HG02571 (cell line): ENCODE measurements around the gene CAP2.
"Not testable (repeated sequence)": the region's sequence is repeated elsewhere in the genome, so short reads cannot be mapped to it uniquely, and the experiment has no call there.

Experiments used
- ATAC-seq: cut with Tn5 transposase; IDR thresholded peaks from one replicate; pipeline ENCODE4 v1.9.1; 2021; ENCODE audit warnings: mild to moderate bottlenecking, moderate library complexity; ENCODE audit not compliant: unreplicated experiment

CAP2 gene

GRCh38 chr6:17396256-17396655 lies 2.9 kb downstream of the CAP2 start:
- no peak for ATAC-seq

GRCh38 chr6:17397764-17398194 lies 4.4 kb downstream of the CAP2 start:
- ATAC-seq = no peak

- ATAC-seq = not testable (repeated sequence)
These were observed 12.0 kb downstream of the CAP2 start for GRCh38 chr6:17405181-17405943.

GRCh38 chr6:17405944-17406245 lies 12.5 kb downstream of the CAP2 start:
- ATAC-seq = no peak

GRCh38 chr6:17408081-17408480 lies 14.7 kb downstream of the CAP2 start:
- ATAC-seq = no peak

- ATAC-seq = no peak
These were observed 16.9 kb downstream of the CAP2 start for GRCh38 chr6:17410281-17410680.

- ATAC-seq = no peak
These were observed 19.9 kb downstream of the CAP2 start for GRCh38 chr6:17413313-17413750.

- not testable (repeated sequence) for ATAC-seq
These were observed 21.0 kb downstream of the CAP2 start for GRCh38 chr6:17414395-17414794.

GRCh38 chr6:17415321-17415720 lies 21.9 kb downstream of the CAP2 start:
- ATAC-seq = no peak

GRCh38 chr6:17416806-17417205 lies 23.4 kb downstream of the CAP2 start:
- ATAC-seq = no peak

- no peak for ATAC-seq
These were observed 24.4 kb downstream of the CAP2 start for GRCh38 chr6:17417817-17418216.

GRCh38 chr6:17418281-17419188 lies 25.1 kb downstream of the CAP2 start:
- ATAC-seq = no peak

GRCh38 chr6:17419189-17419575 lies 25.8 kb downstream of the CAP2 start:
- no peak for ATAC-seq

- ATAC-seq = no peak
These were observed 27.0 kb downstream of the CAP2 start for GRCh38 chr6:17420368-17420767.

- ATAC-seq = no peak
These were observed 28.0 kb downstream of the CAP2 start for GRCh38 chr6:17421406-17421805.

GRCh38 chr6:17423026-17423425 lies 29.6 kb downstream of the CAP2 start:
- ATAC-seq = no peak

GRCh38 chr6:17427062-17427461 lies 33.7 kb downstream of the CAP2 start:
- no peak for ATAC-seq

GRCh38 chr6:17427617-17428016 lies 34.2 kb downstream of the CAP2 start:
- ATAC-seq = no peak

GRCh38 chr6:17428595-17429120 lies 35.3 kb downstream of the CAP2 start:
- ATAC-seq = not testable (repeated sequence)

- ATAC-seq = no peak
These were observed 36.1 kb downstream of the CAP2 start for GRCh38 chr6:17429383-17430061.

- no peak for ATAC-seq
These were observed 38.2 kb downstream of the CAP2 start for GRCh38 chr6:17431581-17431980.
